SW480 (cell line): Measurements from ENCODE around the gene P2RX3.
"Not testable (repeated sequence)": the region's sequence is repeated elsewhere in the genome, so short reads cannot be mapped to it uniquely, and the experiment has no call there.

ENCODE experiments used
- DNase-seq: peaks from one replicate; pipeline ENCODE4 v3.0.0-alpha.2; 2016; ENCODE audit warnings: low spot score

The P2RX3 gene

GRCh38 chr11:57349491-57350274 is 11.5 kb downstream of the P2RX3 start:
- DNase-seq: no peak

GRCh38 chr11:57353036-57353435 is 14.9 kb downstream of the P2RX3 start:
- DNase-seq: no peak

GRCh38 chr11:57353446-57353845 is 15.3 kb downstream of the P2RX3 start:
- DNase-seq: no peak

GRCh38 chr11:57353852-57354251 is 15.7 kb downstream of the P2RX3 start:
- no peak for DNase-seq

GRCh38 chr11:57354699-57355098 is 16.5 kb downstream of the P2RX3 start:
- no peak for DNase-seq

- DNase-seq: no peak
These were observed 18.1 kb downstream of the P2RX3 start for GRCh38 chr11:57356268-57356667.

GRCh38 chr11:57357310-57357709 is 19.2 kb downstream of the P2RX3 start:
- no peak for DNase-seq

GRCh38 chr11:57357856-57358255 is 19.7 kb downstream of the P2RX3 start:
- DNase-seq: no peak

- no peak for DNase-seq
These were observed 20.4 kb downstream of the P2RX3 start for GRCh38 chr11:57358543-57358961.

- DNase-seq: no peak
These were observed 20.8 kb downstream of the P2RX3 start for GRCh38 chr11:57358991-57359390.

- no peak for DNase-seq
These were observed 21.2 kb downstream of the P2RX3 start for GRCh38 chr11:57359396-57359795.

- DNase-seq: no peak
These were observed 21.9 kb downstream of the P2RX3 start for GRCh38 chr11:57359896-57360690.

GRCh38 chr11:57360991-57361390 is 22.8 kb downstream of the P2RX3 start:
- DNase-seq: no peak

- not testable (repeated sequence) for DNase-seq
These were observed 23.3 kb downstream of the P2RX3 start for GRCh38 chr11:57361420-57361819.

- no peak for DNase-seq
These were observed 23.8 kb downstream of the P2RX3 start for GRCh38 chr11:57361926-57362325.

- no peak for DNase-seq
These were observed 25.3 kb downstream of the P2RX3 start for GRCh38 chr11:57363131-57364080.

GRCh38 chr11:57364851-57365660 is 26.9 kb downstream of the P2RX3 start:
- no peak for DNase-seq

GRCh38 chr11:57368106-57368844 is 30.1 kb downstream of the P2RX3 start:
- no peak for DNase-seq

- no peak for DNase-seq
These were observed 30.7 kb downstream of the P2RX3 start for GRCh38 chr11:57368845-57369232.

GRCh38 chr11:57370251-57370650 is 32.1 kb downstream of the P2RX3 start:
- DNase-seq: no peak

GRCh38 chr11:57370941-57371340 is 32.8 kb downstream of the P2RX3 start:
- no peak for DNase-seq
